Astrocyte of the hippocampus (primary cell): ENCODE results near the gene PGA3.
A peak's percentile ranks its signal among the peaks of the same experiment; 100 is the strongest.
"Not testable (repeated sequence)": the region's sequence is repeated elsewhere in the genome, so short reads cannot be mapped to it uniquely, and the experiment has no call there.

Source experiments
- DNase-seq: peaks from one replicate; pipeline ENCODE4 v3.0.0; 2011; ENCODE audit warnings: low read depth, low spot score

Gene PGA3

GRCh38 chr11:61171907-61172306 lies 31.4 kb upstream of the PGA3 start:
- no peak for DNase-seq

- DNase-seq = no peak
These were observed 31.0 kb upstream of the PGA3 start for GRCh38 chr11:61172356-61172755.

- no peak for DNase-seq
These were observed 30.4 kb upstream of the PGA3 start for GRCh38 chr11:61172888-61173287.

- no peak for DNase-seq
These were observed 29.9 kb upstream of the PGA3 start for GRCh38 chr11:61173456-61173855.

GRCh38 chr11:61174273-61174672 lies 29.0 kb upstream of the PGA3 start:
- DNase-seq = no peak

GRCh38 chr11:61174949-61175348 lies 28.4 kb upstream of the PGA3 start:
- DNase-seq = no peak

- no peak for DNase-seq
These were observed 26.9 kb upstream of the PGA3 start for GRCh38 chr11:61176446-61176845.

GRCh38 chr11:61180205-61180604 lies 23.1 kb upstream of the PGA3 start:
- not testable (repeated sequence) for DNase-seq

- DNase-seq = no peak
These were observed 21.8 kb upstream of the PGA3 start for GRCh38 chr11:61181489-61181888.

- DNase-seq = no peak
These were observed 19.7 kb upstream of the PGA3 start for GRCh38 chr11:61183645-61184044.

GRCh38 chr11:61186504-61186903 lies 16.8 kb upstream of the PGA3 start:
- no peak for DNase-seq

- peak; percentile 89 for DNase-seq
These were observed 15.7 kb upstream of the PGA3 start for GRCh38 chr11:61187505-61188130.

GRCh38 chr11:61189933-61190332 lies 13.4 kb upstream of the PGA3 start:
- DNase-seq = no peak

- no peak for DNase-seq
These were observed 9.7 kb upstream of the PGA3 start for GRCh38 chr11:61193596-61193995.

GRCh38 chr11:61194169-61194671 lies 9.1 kb upstream of the PGA3 start:
- DNase-seq = no peak

GRCh38 chr11:61194981-61195695 lies 8.2 kb upstream of the PGA3 start:
- DNase-seq = no peak

GRCh38 chr11:61195719-61196118 lies 7.6 kb upstream of the PGA3 start:
- DNase-seq = no peak

- no peak for DNase-seq
These were observed 5.0 kb upstream of the PGA3 start for GRCh38 chr11:61198361-61198760.

- DNase-seq = no peak
These were observed 4.3 kb upstream of the PGA3 start for GRCh38 chr11:61198948-61199523.

- no peak for DNase-seq
These were observed 1.8 kb upstream of the PGA3 start for GRCh38 chr11:61201476-61201875.

GRCh38 chr11:61203873-61204272 lies 558 bp downstream of the PGA3 start:
- not testable (repeated sequence) for DNase-seq

- not testable (repeated sequence) for DNase-seq
These were observed 1.3 kb downstream of the PGA3 start for GRCh38 chr11:61204502-61205059.
